ENCODE results near the gene FCMR. TPM values are rescaled to one million over a fixed set of nuclear protein-coding genes. Genes with fewer than 3 reads are reported as not detected.

The FCMR gene
- total RNA-seq, 1 donor: not detected

- no peak for TF ChIP-seq CTCF (IDR thresholded peaks at IDR 0.05; ENCODE audit: insufficient read depth, low read length)
- H3K4me3 ChIP-seq (ENCODE audit: low read depth, low read length): no peak overlapping the region
- DNase-seq (ENCODE audit: low read depth): no peak
Measured at GRCh38 chr1:206957639-206958038, 35.9 kb upstream of the FCMR start.

- no peak overlapping the region for H3K4me3 ChIP-seq (ENCODE audit: low read depth, low read length)
- no peak for TF ChIP-seq CTCF (IDR thresholded peaks at IDR 0.05; ENCODE audit: insufficient read depth, low read length)
- peak; percentile 8 for DNase-seq (ENCODE audit: low read depth)
Measured at GRCh38 chr1:206955476-206956451, 34.0 kb upstream of the FCMR start.

- no peak overlapping the region for H3K4me3 ChIP-seq (ENCODE audit: low read depth, low read length)
- TF ChIP-seq CTCF (IDR thresholded peaks at IDR 0.05; ENCODE audit: insufficient read depth, low read length): no peak
- DNase-seq (ENCODE audit: low read depth): no peak
Measured at GRCh38 chr1:206954459-206955342, 33.0 kb upstream of the FCMR start.

GRCh38 chr1:206953626-206954025 lies 31.9 kb upstream of the FCMR start:
- DNase-seq (ENCODE audit: low read depth): no peak
- no peak overlapping the region for H3K4me3 ChIP-seq (ENCODE audit: low read depth, low read length)
- TF ChIP-seq CTCF (IDR thresholded peaks at IDR 0.05; ENCODE audit: insufficient read depth, low read length): no peak

GRCh38 chr1:206953126-206953525 lies 31.4 kb upstream of the FCMR start:
- TF ChIP-seq CTCF (IDR thresholded peaks at IDR 0.05; ENCODE audit: insufficient read depth, low read length): no peak
- H3K4me3 ChIP-seq (ENCODE audit: low read depth, low read length): no peak overlapping the region
- DNase-seq (ENCODE audit: low read depth): no peak

- no peak overlapping the region for H3K4me3 ChIP-seq (ENCODE audit: low read depth, low read length)
- DNase-seq (ENCODE audit: low read depth): no peak
- no peak for TF ChIP-seq CTCF (IDR thresholded peaks at IDR 0.05; ENCODE audit: insufficient read depth, low read length)
Measured at GRCh38 chr1:206952171-206952570, 30.4 kb upstream of the FCMR start.
